ES-I3 (cell line): ENCODE measurements around the gene MICAL2.

Source experiments
- H3K36me3 ChIP-seq: 2 replicates; pipeline ENCODE4 v1.6.1; 2013; ENCODE audit warnings: mild to moderate bottlenecking, low read length, control low read depth, moderate library complexity; ENCODE audit not compliant: insufficient read depth
- H3K4me1 ChIP-seq: 2 replicates; pipeline ENCODE4 v1.6.1; 2013; ENCODE audit warnings: mild to moderate bottlenecking, control low read depth, low read length; ENCODE audit not compliant: insufficient read depth
- H3K9ac ChIP-seq: 2 replicates; pipeline ENCODE4 v1.6.1; 2013; ENCODE audit warnings: low read depth, mild to moderate bottlenecking, low read length, moderate library complexity
- H3K9me3 ChIP-seq: 2 replicates; pipeline ENCODE4 v1.6.1; 2013; ENCODE audit warnings: mild to moderate bottlenecking, low read length, moderate library complexity; ENCODE audit not compliant: control insufficient read depth, insufficient read depth

The MICAL2 gene

GRCh38 chr11:12163181-12163941 is 53.0 kb downstream of the MICAL2 start:
- peaks cover 24% of the 10 kb centered on the region for H3K4me1 ChIP-seq

GRCh38 chr11:12164061-12165014 is 53.9 kb downstream of the MICAL2 start:
- Histone ChIP-seq H3K36me3 (no peaks in the 10 kb centered on the region; the same call in 1 of the 2 replicates), H3K9ac (no peak overlapping the region), H3K4me1 (peaks cover 24% of the 10 kb centered on the region), H3K9me3 (no peaks in the 10 kb centered on the region)

More at GRCh38 chr11:12163181-12163941, 53.0 kb downstream of the MICAL2 start:
- Histone ChIP-seq H3K9me3 (no peaks in the 10 kb centered on the region), H3K36me3 (no peaks in the 10 kb centered on the region; the same call in 1 of the 2 replicates), H3K9ac (no peak overlapping the region)

GRCh38 chr11:12165237-12165875 is 55.0 kb downstream of the MICAL2 start:
- no peaks in the 10 kb centered on the region; the same call in 1 of the 2 replicates for H3K36me3 ChIP-seq
- H3K4me1 ChIP-seq, result peaks cover 24% of the 10 kb centered on the region
- H3K9ac ChIP-seq, result no peak overlapping the region

GRCh38 chr11:12166299-12167060 is 56.1 kb downstream of the MICAL2 start:
- Histone ChIP-seq H3K9me3 (no peaks in the 10 kb centered on the region), H3K9ac (no peak overlapping the region), H3K36me3 (no peaks in the 10 kb centered on the region; the same call in 1 of the 2 replicates), H3K4me1 (peaks cover 24% of the 10 kb centered on the region)

More at GRCh38 chr11:12165237-12165875, 55.0 kb downstream of the MICAL2 start:
- no peaks in the 10 kb centered on the region for H3K9me3 ChIP-seq

GRCh38 chr11:12167061-12168000 is 56.9 kb downstream of the MICAL2 start:
- Histone ChIP-seq H3K9ac (no peak overlapping the region), H3K4me1 (peaks cover 24% of the 10 kb centered on the region), H3K36me3 (no peaks in the 10 kb centered on the region; the same call in 1 of the 2 replicates), H3K9me3 (no peaks in the 10 kb centered on the region)

- H3K9me3 ChIP-seq, result no peaks in the 10 kb centered on the region
- H3K9ac ChIP-seq, result no peak overlapping the region
- H3K4me1 ChIP-seq, result peaks cover 22% of the 10 kb centered on the region
- H3K36me3 ChIP-seq, result no peaks in the 10 kb centered on the region; the same call in 1 of the 2 replicates
Measured at GRCh38 chr11:12168114-12168513, 57.7 kb downstream of the MICAL2 start.

GRCh38 chr11:12169822-12170221 is 59.4 kb downstream of the MICAL2 start:
- H3K9ac ChIP-seq, result no peak overlapping the region
- no peaks in the 10 kb centered on the region for H3K9me3 ChIP-seq
- H3K36me3 ChIP-seq, result no peaks in the 10 kb centered on the region
- H3K4me1 ChIP-seq, result peaks cover 8% of the 10 kb centered on the region; the same call in 1 of the 2 replicates

- H3K9me3 ChIP-seq, result no peaks in the 10 kb centered on the region
- H3K4me1 ChIP-seq, result peaks cover 8% of the 10 kb centered on the region; the same call in 1 of the 2 replicates
- no peak overlapping the region for H3K9ac ChIP-seq
- no peaks in the 10 kb centered on the region for H3K36me3 ChIP-seq
Measured at GRCh38 chr11:12170501-12170900, 60.1 kb downstream of the MICAL2 start.

GRCh38 chr11:12170984-12171383 is 60.6 kb downstream of the MICAL2 start:
- Histone ChIP-seq H3K9me3 (no peaks in the 10 kb centered on the region), H3K4me1 (peaks cover 8% of the 10 kb centered on the region; the same call in 1 of the 2 replicates), H3K9ac (no peak overlapping the region), H3K36me3 (no peaks in the 10 kb centered on the region)

GRCh38 chr11:12171921-12172320 is 61.5 kb downstream of the MICAL2 start:
- H3K36me3 ChIP-seq, result no peaks in the 10 kb centered on the region
- H3K9ac ChIP-seq, result no peak overlapping the region
- no peaks in the 10 kb centered on the region for H3K9me3 ChIP-seq
- H3K4me1 ChIP-seq, result peaks cover 8% of the 10 kb centered on the region; the same call in 1 of the 2 replicates

GRCh38 chr11:12172493-12173013 is 62.2 kb downstream of the MICAL2 start:
- no peaks in the 10 kb centered on the region for H3K36me3 ChIP-seq
- H3K9ac ChIP-seq, result no peak overlapping the region
- peaks cover 2% of the 10 kb centered on the region; the same call in 1 of the 2 replicates for H3K4me1 ChIP-seq
- H3K9me3 ChIP-seq, result no peaks in the 10 kb centered on the region

GRCh38 chr11:12173111-12173510 is 62.7 kb downstream of the MICAL2 start:
- H3K36me3 ChIP-seq, result no peaks in the 10 kb centered on the region
- H3K4me1 ChIP-seq, result no peaks in the 10 kb centered on the region; the same call in 1 of the 2 replicates
- H3K9ac ChIP-seq, result no peak overlapping the region
- no peaks in the 10 kb centered on the region for H3K9me3 ChIP-seq
